Motor neuron (in vitro differentiated cells): Measurements from ENCODE around the gene C5orf46. TPM values are rescaled to one million over a fixed set of nuclear protein-coding genes. Genes with fewer than 3 reads are reported as not detected.
"Not testable (repeated sequence)": the region's sequence is repeated elsewhere in the genome, so short reads cannot be mapped to it uniquely, and the experiment has no call there.

Experiments
- ATAC-seq, 8 experiments: fragments of 200-7000 bp; cut with Tn5 transposase; replicated peaks in 6 of 8; 2 replicates each; pipeline ENCODE4 v1.8.0; 2021; ENCODE audit warnings: mild to moderate bottlenecking in 8 of 8, moderate library complexity in 8 of 8
- H3K27ac ChIP-seq, 2 donors: fragments of 250-450 bp; sonication (Bioruptor Pico); 2 replicates each; pipeline ENCODE4 v1.9.0; 2021; ENCODE audit warnings: antibody characterized with exemption in 2 of 2, mild to moderate bottlenecking in 2 of 2, moderate library complexity in 1 of 2
- H3K4me1 ChIP-seq, 2 donors: fragments of 250-450 bp; sonication (Bioruptor Pico); replicated peaks in 1 of 2; 2 replicates each; pipeline ENCODE4 v1.6.1; 2021; ENCODE audit warnings: antibody characterized with exemption in 2 of 2, mild to moderate bottlenecking in 2 of 2, moderate library complexity in 1 of 2
- H3K4me3 ChIP-seq, 5 donors: fragments of 250-450 bp; sonication (Bioruptor Pico); 2 replicates each; pipeline ENCODE4 v1.9.0; 2021; ENCODE audit warnings: antibody characterized with exemption in 5 of 5, mild to moderate bottlenecking in 5 of 5, moderate library complexity in 4 of 5
- WGBS, 10 experiments: fragments of 450-650 bp; shearing (Covaris generic); methylation state at CpG; one replicate each; pipeline ENCODE4 v1.0.0; 2022; 5-methylcytosine and 5-hydroxymethylcytosine counted together
- in situ Hi-C, 9 experiments: fragments of 400-800 bp; cut with MboI; loops; one replicate each; pipeline ENCODE4 v1.15.0; 2021; ENCODE audit warnings: low sequenced_read_pairs in 9 of 9, low pct_unique_long_range_greater_than_20kb in 2 of 9; ENCODE audit not compliant: unreplicated experiment in 9 of 9
- total RNA-seq, 8 experiments: library from RNA; unstranded; fragments of 300-600 nt; gene quantifications; 2 replicates each; pipeline versions ENCODE4 v1.2.3 to v1.2.4, GENCODE V29; 2022

Gene C5orf46
- total RNA-seq, 8 experiments from 2014 or later = 2.8 TPM; not detected in 7

- ATAC-seq, H3K27ac ChIP-seq, H3K4me1 ChIP-seq, in situ Hi-C loops, H3K4me3 ChIP-seq: not testable (repeated sequence)
- 33% methylated on average over 1 of the region's 6 CpGs; no CpG with 5 or more reads in 9 of the 10 experiments for WGBS, 10 experiments
Measured at GRCh38 chr5:147869892-147870291, 36.4 kb downstream of the C5orf46 start.

GRCh38 chr5:147869112-147869511 lies 37.2 kb downstream of the C5orf46 start:
- WGBS, 10 experiments = 0 to 50% (median 19%) methylated on average over 1 to 3 of the region's 4 CpGs; no CpG with 5 or more reads in 1 of the 10 experiments

GRCh38 chr5:147863454-147864158 lies 42.7 kb downstream of the C5orf46 start:
- WGBS, 10 experiments = 5 to 100% (median 85%) methylated on average over 1 to 3 of the region's 3 CpGs

More at GRCh38 chr5:147869112-147869511, 37.2 kb downstream of the C5orf46 start:
- peak in 5 of 8 experiments; percentile 36 to 80 (median 66) for ATAC-seq
- in situ Hi-C loops = no loop called here
- Histone ChIP-seq H3K27ac (no peak overlapping the region), H3K4me1 (no peaks in the 10 kb centered on the region), H3K4me3 (no peak overlapping the region)

GRCh38 chr5:147860641-147861025 lies 45.7 kb downstream of the C5orf46 start:
- WGBS, 10 experiments = 18 to 83% (median 51%) methylated on average over 1 of the region's 1 CpG; no CpG with 5 or more reads in 6 of the 10 experiments
- H3K4me3 ChIP-seq = no peak overlapping the region
- in situ Hi-C loops = no loop called here
- no peaks in the 10 kb centered on the region for H3K4me1 ChIP-seq
- H3K27ac ChIP-seq = no peak overlapping the region
- ATAC-seq = no peak

More at GRCh38 chr5:147863454-147864158, 42.7 kb downstream of the C5orf46 start:
- H3K4me1 ChIP-seq = no peaks in the 10 kb centered on the region
- in situ Hi-C loops = no loop called here
- H3K27ac ChIP-seq = no peak overlapping the region
- peak in 1 of 8 experiments; percentile 32 for ATAC-seq
- H3K4me3 ChIP-seq = no peak overlapping the region

GRCh38 chr5:147859962-147860640 lies 46.2 kb downstream of the C5orf46 start:
- no peaks in the 10 kb centered on the region for H3K4me1 ChIP-seq
- WGBS, 10 experiments = 40 to 100% (median 81%) methylated on average over 1 to 3 of the region's 3 CpGs
- in situ Hi-C loops = no loop called here
- no peak overlapping the region for H3K27ac ChIP-seq
- ATAC-seq = no peak
- no peak overlapping the region for H3K4me3 ChIP-seq

GRCh38 chr5:147858565-147858964 lies 47.8 kb downstream of the C5orf46 start:
- Histone ChIP-seq H3K4me3 (no peak overlapping the region), H3K4me1 (no peaks in the 10 kb centered on the region), H3K27ac (no peak overlapping the region)
- ATAC-seq = no peak
- 0 to 100% (median 13%) methylated on average over 1 of the region's 1 CpG; no CpG with 5 or more reads in 3 of the 10 experiments for WGBS, 10 experiments
- in situ Hi-C loops = no loop called here

- no peak overlapping the region for H3K27ac ChIP-seq
- H3K4me3 ChIP-seq = no peak overlapping the region
- 0 to 20% (median 3%) methylated on average over 1 to 2 of the region's 2 CpGs for WGBS, 10 experiments
- H3K4me1 ChIP-seq = no peaks in the 10 kb centered on the region
- ATAC-seq = peak in 4 of 8 experiments; percentile 53 to 69 (median 64)
- in situ Hi-C loops = no loop called here
Measured at GRCh38 chr5:147857302-147858129, 48.8 kb downstream of the C5orf46 start.

- H3K4me3 ChIP-seq = no peak overlapping the region
- no peak for ATAC-seq
- H3K27ac ChIP-seq = no peak overlapping the region
- no peaks in the 10 kb centered on the region for H3K4me1 ChIP-seq
- in situ Hi-C loops = no loop called here
Measured at GRCh38 chr5:147856801-147857200, 49.5 kb downstream of the C5orf46 start.

- ATAC-seq = no peak
- 14 to 89% (median 60%) methylated on average over 2 to 4 of the region's 4 CpGs; no CpG with 5 or more reads in 1 of the 10 experiments for WGBS, 10 experiments
- Histone ChIP-seq H3K27ac (no peak overlapping the region), H3K4me1 (no peaks in the 10 kb centered on the region), H3K4me3 (no peak overlapping the region)
- in situ Hi-C loops = no loop called here
Measured at GRCh38 chr5:147855774-147856069, 50.6 kb downstream of the C5orf46 start.

- in situ Hi-C loops = no loop called here
Measured at GRCh38 chr5:147854894-147855773, 51.2 kb downstream of the C5orf46 start.

GRCh38 chr5:147854331-147854730 lies 52.0 kb downstream of the C5orf46 start:
- in situ Hi-C loops = no loop called here
- Histone ChIP-seq H3K27ac (no peak overlapping the region), H3K4me3 (no peak overlapping the region), H3K4me1 (no peaks in the 10 kb centered on the region)
- 0 to 90% (median 62%) methylated on average over 1 to 3 of the region's 3 CpGs; no CpG with 5 or more reads in 4 of the 10 experiments for WGBS, 10 experiments
- ATAC-seq = no peak

More at GRCh38 chr5:147854894-147855773, 51.2 kb downstream of the C5orf46 start:
- H3K27ac ChIP-seq = no peak overlapping the region
- no peak overlapping the region for H3K4me3 ChIP-seq
- ATAC-seq = no peak
- no peaks in the 10 kb centered on the region for H3K4me1 ChIP-seq
- WGBS, 10 experiments = 3 to 84% (median 66%) methylated on average over 3 to 11 of the region's 11 CpGs

- WGBS, 10 experiments = 30 to 100% (median 70%) methylated on average over 1 to 2 of the region's 3 CpGs; no CpG with 5 or more reads in 1 of the 10 experiments
- Histone ChIP-seq H3K4me3 (no peak overlapping the region), H3K4me1 (no peaks in the 10 kb centered on the region), H3K27ac (no peak overlapping the region)
- in situ Hi-C loops = no loop called here
- no peak for ATAC-seq
Measured at GRCh38 chr5:147853372-147853987, 52.9 kb downstream of the C5orf46 start.
